Raji (cell line): ENCODE data around the gene SYT3.
A peak's percentile ranks its signal among the peaks of the same experiment; 100 is the strongest.

Experiments
- POLR2A ChIP-seq: IDR thresholded peaks from 2 replicates; pipeline ENCODE4 v1.6.1; 2011; ENCODE audit warnings: low read depth, low read length, control low read depth; ENCODE audit not compliant: insufficient read depth

The SYT3 gene, protein sequence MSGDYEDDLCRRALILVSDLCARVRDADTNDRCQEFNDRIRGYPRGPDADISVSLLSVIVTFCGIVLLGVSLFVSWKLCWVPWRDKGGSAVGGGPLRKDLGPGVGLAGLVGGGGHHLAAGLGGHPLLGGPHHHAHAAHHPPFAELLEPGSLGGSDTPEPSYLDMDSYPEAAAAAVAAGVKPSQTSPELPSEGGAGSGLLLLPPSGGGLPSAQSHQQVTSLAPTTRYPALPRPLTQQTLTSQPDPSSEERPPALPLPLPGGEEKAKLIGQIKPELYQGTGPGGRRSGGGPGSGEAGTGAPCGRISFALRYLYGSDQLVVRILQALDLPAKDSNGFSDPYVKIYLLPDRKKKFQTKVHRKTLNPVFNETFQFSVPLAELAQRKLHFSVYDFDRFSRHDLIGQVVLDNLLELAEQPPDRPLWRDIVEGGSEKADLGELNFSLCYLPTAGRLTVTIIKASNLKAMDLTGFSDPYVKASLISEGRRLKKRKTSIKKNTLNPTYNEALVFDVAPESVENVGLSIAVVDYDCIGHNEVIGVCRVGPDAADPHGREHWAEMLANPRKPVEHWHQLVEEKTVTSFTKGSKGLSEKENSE

DNA sequence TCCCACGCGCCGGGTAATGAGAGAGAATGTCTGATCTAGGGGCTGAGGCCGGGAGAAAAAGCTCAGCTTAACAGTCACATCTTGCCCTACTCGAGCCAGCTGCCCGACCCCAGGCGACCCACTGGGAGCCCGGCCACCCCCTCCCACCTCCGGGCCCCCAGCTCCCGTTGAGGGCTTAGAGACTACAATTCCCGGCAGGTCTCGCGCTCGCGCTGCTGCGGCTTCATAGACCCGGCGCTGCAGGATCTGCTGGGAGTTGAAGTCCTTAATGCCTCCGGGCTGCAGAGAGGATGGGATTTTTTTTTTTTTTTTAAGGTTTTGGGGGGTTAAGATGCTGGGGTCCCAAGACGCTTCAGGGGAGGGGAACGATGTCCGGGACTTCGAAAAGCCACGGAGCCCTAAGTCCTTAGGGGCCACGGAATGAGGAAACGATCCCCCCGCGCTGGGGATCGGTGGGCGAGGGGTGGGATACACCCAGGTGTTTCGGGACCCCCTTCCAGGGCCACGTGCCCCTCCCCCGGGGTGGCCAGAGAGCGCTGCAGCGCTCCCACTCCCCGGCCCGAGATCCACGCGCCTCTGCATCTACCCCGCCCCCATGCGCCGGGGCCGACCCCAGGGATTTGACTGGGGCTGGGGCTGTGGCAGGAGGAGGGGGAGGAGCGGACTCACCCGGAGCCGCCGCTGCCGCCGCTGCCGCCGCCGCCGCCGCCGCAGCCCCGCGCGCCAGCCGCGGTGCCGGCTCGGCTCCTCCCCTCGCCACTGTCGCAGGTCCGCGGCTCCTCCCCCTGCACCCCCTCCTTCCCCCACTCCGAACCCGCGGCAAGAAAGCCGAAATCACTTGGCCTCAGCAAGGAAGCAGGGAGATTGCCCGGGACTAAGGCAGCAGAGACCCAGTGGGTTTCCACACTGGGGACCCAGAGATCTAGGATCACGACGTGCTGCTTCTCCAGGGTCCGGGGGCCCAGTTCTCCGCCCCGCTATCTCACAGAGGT lies at the start of gene SYT3:
TSS of gene SYT3 (minus strand) at position 761 of the 992 bp plus-strand sequence. CDS start 2,470 bp downstream, outside the sequence.
- no peak for TF ChIP-seq POLR2A

DNA sequence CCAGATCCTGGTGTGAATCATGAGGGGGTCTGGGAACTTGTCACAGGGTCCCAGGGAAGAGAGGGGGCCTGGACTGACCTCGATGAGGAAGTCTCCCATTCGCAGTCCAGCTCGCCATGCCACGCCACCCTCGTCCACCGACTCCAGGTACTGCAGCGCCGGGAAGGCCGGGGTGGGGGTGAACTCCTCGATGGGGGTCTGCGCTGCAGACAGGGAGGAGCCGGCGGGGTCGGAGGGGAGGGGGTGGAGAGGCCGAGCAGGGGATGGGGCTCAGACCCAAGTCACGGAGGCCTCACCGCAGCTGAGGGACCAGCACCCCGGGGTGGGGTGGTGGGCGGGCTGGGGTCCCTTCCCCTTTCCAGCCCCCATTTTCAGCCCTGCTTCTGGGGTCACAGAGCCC lies 49.1 kb upstream of the SYT3 start:
- TF ChIP-seq POLR2A: no peak

DNA sequence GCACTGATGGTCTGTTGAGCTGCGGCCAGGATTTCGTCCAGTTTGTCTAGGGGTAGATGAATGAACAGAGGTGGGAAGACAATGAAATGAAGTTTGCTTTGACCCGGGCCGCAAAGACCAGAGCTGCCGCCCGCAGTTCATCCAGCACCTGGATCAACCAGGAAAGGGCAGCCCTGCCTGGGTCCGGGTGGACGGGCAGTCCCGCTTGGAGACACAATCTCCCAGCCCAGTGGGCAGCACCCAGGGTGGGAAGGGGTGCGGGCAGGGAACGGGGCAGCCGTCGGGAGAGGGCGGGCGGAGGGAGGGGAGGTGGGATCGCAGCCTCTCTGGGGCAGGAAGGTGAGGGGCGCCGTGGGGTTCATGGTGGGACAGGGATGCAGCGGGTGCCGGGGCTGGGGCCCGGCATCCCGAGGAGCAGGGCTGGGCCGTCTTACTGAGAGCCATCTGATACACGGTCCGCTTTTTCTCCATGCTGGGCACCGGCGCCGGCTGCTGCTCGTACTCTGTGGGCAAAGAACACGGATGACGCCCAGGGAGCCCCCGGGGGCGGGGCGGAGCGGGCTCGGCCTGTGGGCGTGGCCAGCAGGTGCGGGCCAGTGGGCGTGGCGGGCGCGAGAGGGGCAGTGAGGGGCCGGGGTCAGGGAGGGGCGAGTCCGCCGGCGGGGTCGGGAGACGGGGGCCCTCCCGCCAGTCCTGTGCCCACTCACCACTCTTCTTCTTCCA lies 46.8 kb upstream of the SYT3 start:
- TF ChIP-seq POLR2A: no peak

DNA sequence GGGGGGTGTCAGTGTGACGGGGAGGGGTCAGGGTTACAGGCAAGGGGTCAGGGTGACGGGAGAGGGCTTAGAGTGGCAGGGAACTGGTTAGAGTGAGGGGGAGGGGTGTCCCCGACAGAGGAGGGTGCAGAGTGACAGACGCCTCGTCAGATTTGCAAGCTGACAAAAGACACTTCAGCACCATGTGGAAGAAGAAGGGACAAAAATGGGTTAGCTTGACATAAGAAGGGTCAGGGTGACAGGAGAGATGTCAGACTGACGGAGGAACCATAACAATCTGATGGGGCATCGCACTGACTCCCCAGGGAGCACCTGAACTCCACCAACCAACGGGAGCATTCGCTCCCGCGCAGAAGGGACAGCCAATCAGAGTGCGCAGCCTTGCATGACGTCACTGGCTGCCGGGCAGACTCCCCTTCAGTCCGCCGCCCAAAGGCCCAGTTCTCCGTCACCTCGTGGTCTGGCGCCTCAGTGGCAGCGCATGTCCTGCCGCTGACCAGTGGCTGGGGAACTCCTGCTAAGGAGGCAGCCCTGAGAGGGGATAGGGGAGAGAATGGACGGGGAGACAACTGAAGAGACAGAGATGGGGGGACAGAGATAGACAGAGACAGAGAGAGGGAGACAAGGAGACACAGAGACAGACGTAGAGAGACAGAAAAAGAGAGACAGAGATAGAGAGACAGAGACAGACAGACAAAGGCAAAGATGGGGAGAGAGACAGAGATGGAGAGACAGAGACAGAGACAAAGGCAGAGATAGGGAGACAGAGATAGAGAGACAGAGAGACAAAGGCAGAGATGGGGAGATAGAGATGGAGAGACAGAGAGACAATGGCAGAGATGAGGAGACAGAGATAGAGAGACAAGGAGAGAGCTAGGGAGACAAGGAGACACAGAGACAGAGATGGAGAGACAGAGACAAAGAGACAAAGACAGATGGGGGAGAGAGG lies 39.8 kb upstream of the SYT3 start:
- TF ChIP-seq POLR2A: peak; percentile 46; the same call in 1 of the 2 replicates

DNA sequence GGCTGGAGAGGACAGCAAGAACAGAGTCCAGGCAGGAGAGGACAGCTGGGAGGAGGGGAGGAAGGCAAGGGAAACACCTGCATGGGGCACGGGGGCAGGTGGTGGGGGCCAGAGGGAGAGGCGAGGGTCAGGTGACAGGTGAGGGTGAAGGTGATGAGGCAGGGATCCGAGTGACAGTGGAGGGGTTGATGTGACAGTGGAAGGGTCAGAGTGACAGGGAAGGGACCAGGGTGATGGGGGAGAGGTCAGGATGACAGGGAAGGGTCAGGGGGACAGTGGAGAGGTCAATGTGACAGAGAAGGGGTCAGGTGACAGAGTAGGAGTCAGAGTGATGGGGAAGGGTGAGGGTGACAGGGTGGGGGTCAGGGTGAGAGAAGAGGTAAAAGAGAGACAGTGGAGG lies 38.6 kb upstream of the SYT3 start:
- no peak for TF ChIP-seq POLR2A

DNA sequence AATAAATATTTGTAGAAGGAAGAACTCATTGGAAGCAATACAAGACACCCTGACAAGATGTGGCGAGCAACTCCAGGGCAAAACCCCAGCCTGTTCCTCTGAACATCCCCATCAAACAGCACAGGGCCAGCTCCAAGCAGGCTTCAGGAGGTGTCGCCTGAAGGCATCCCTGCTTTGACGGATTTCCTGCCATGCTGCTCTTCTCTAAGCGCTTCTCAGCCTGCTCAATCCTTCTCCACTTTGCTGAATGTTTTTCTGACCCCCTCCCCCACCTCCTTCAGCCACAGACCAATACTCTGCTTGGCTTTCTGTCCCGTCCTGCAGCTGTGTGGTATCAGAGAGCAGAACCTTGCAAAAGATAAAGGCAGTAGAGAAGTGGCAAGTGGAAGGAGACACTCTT lies 38.0 kb upstream of the SYT3 start:
- TF ChIP-seq POLR2A: no peak

DNA sequence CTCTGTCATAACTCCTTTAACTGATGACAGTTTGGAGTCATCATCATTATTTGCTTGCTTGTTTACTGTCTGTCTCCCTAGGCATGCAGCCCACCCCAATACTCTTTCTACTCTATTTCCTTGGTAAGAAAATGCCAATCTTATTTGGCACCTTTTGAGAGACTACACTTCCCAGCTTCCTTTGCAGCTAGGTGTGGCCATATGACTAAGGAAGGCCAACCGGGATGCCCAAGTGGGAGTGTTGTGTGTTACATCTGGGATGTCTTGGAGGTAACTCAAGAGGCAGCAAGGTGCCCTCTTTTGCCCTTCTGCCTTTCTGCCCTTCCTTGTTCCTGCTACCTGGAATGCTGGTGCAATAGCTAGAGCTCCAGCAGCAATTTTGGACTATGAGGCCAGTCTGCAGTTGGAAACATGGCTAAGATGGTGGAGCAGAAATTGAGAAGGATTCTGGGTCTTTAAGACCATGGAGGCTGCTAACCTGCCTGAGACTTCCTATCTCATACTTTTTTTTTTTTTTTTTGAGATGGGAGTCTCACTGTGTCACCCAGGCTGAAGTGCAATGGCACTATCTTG lies 37.0 kb upstream of the SYT3 start:
- TF ChIP-seq POLR2A: no peak

DNA sequence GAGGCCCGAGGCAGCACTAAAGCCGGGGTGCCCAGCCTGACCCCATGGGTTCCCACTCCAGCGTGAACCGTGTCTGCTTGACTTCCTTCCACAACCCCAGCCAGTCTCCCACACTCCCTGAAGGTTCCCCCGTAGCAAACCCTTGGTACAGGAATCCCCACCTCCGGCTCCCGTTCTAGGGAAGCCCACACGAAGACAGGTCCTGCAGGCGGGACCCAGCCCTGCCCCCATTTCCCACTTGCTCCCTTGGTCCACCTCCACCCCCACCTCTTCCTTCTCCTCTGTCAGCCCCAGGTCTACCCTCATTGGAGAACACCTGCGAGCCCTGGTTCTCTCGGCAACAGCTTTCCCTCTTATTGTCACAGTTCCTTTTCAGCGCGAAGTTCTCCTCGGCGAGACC lies 33.4 kb upstream of the SYT3 start:
- no peak for TF ChIP-seq POLR2A

DNA sequence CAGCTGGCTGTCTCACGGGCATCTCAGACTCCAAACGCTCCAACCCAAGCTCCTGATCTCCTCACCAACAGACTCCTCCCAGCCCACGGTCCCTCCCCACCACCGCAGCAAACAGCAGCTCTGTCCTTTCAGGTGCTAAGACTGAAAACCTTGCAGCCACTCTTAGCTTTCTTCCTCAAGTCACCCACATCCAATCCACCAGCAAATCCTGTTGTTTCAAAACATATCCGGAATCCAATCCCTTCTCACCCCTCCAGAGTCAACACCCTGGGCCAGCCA lies 30.4 kb upstream of the SYT3 start:
- no peak for TF ChIP-seq POLR2A

DNA sequence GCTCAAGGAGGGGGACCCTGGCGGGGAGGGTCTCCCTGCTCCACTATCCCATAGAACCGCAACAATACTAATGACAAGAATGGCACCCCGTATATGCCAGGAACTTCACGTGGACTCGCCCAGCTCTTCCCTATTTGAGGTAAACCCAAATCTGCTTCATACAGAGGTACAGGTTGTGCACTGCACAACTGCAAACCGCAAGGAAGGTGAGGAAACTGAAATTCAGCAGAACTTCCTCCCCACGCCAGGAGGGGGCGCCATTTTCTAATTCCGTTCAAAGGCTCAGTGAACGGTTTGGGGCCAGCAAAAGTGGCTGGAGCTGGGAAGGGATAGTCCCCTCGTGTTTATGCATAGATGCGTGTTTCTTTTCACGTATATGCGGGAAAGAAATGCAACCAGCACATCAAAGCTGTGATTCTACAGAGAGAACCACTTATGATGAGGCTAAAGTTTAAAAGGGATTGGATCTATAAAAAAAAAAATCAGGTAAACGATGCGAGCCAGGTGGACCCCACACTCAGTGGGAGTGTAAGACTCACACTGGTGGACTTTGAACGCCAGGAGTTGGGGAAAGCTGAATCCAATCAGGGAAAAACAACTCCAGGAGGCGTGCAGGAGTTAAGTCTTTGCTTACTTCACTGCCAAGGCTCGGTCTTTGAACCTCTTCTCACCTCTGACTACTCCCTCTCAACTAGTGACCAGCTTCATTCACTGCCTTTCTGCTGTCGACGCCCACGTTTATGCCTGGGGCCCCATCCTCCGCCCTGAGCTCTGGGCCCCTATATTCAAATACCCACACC lies 29.8 kb upstream of the SYT3 start:
- TF ChIP-seq POLR2A: no peak

DNA sequence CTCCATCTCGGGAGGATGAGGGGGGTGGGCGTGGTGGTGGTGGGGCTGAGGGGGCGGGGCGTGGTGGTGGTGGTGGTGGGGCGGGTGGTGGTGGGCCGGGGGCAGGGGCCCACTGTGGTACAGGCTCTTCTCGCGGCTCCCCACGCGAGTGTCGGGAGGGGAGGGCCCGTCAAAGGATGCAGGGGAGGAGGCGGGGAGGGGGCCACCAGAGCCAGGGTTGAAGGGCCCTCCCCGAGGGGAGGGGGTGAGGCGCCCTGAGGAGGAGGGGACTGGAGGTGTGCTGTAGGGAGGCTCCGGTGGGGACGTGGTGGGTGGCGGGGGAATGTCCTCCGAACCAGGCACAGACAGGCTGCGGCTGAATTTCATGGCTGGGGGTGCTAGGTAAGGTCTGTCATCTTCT lies 29.2 kb upstream of the SYT3 start:
- TF ChIP-seq POLR2A: no peak

DNA sequence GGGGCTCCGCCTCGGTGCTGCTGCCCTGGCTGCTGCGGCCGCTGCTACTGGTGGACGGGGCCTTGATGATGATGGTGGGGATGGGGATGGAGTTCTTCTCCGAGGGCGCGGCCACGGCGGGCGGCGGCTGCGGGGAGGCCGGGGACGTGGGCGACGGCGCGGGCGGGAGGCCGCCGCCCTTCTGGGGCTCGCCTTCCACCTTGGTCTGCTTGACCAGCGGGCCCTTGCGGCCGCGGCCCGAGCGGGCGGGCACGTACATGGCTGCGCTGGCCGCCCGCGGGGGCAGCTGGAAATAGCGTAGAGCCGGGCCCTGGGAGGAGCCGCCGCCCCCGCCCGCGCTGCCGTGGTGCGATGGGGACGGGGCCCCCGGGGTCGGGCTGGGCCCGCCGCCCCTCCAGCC lies 28.7 kb upstream of the SYT3 start:
- no peak for TF ChIP-seq POLR2A

DNA sequence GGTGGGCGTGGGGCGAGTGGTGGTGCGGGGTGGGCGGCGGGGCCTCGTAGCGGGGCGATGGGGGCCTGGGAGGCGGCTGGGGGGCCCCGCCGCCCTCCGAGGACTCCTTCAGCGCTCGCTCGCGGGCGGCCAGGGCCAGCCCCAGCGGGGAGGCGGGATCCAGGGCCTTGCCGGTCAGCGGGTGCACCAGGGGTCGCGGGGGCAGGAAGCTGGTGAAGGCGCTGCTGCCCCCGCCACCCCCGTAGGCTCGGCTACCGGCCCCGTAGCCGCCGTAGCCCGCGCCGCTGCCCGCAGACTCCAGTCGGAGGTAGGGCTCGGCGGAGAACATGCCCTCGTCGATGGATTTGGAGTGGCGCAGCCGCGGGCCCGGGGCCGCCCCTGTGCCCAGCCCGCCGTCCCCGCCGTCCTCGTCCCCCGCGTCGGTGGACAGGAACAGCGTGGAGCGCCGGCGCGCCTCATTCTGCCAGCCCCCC lies 28.1 kb upstream of the SYT3 start:
- TF ChIP-seq POLR2A: no peak

DNA sequence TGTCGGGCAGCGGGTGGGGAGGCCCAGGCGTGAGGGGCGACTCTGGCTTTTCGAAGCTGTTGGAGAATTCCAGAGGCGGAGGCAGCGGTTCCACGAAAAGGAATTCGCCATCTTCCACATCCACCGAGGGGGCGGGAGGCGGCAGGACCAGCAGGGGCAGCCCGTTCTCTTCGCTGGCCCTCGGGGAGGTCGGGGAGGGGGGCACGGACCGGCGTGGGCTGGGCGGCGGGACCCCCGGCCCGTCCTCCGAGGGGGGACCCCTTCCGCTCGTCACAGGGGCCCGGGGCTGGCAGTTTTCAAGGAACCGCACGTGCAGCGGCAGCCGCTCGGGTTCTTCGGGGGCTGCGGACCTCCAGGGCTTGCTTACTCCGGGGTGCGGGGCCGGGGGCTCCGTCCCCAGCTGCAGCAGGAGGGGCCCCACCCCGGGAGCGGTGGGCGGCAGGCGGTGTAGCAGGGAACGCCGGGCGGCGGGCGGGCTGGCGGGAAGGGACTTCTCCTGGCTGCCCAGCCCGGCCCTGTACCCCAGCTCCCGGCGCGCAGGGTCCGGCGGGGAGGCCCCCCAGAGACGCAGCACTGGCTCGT lies 27.6 kb upstream of the SYT3 start:
- no peak for TF ChIP-seq POLR2A
